CD1c-positive myeloid dendritic cell (primary cell): Measurements from ENCODE around the gene HTRA3.
"Not testable (repeated sequence)": the region's sequence is repeated elsewhere in the genome, so short reads cannot be mapped to it uniquely, and the experiment has no call there.

ENCODE experiments used
- DNase-seq: peaks from one replicate; pipeline ENCODE4 v3.0.0-alpha.2; 2016; ENCODE audit errors: extremely low spot score

The HTRA3 gene

GRCh38 chr4:8325291-8325973 is 55.9 kb downstream of the HTRA3 start:
- DNase-seq: no peak

- no peak for DNase-seq
Measured at GRCh38 chr4:8326206-8326605, 56.7 kb downstream of the HTRA3 start.

GRCh38 chr4:8328456-8328855 is 58.9 kb downstream of the HTRA3 start:
- DNase-seq: no peak

- DNase-seq: no peak
Measured at GRCh38 chr4:8328866-8329559, 59.5 kb downstream of the HTRA3 start.

GRCh38 chr4:8329560-8329858 is 60.0 kb downstream of the HTRA3 start:
- no peak for DNase-seq

- no peak for DNase-seq
Measured at GRCh38 chr4:8329859-8330761, 60.6 kb downstream of the HTRA3 start.

GRCh38 chr4:8330821-8331574 is 61.4 kb downstream of the HTRA3 start:
- no peak for DNase-seq

GRCh38 chr4:8331575-8331955 is 62.0 kb downstream of the HTRA3 start:
- no peak for DNase-seq

GRCh38 chr4:8332038-8332857 is 62.7 kb downstream of the HTRA3 start:
- DNase-seq: no peak

GRCh38 chr4:8332891-8333331 is 63.4 kb downstream of the HTRA3 start:
- DNase-seq: no peak

- no peak for DNase-seq
Measured at GRCh38 chr4:8333726-8334460, 64.3 kb downstream of the HTRA3 start.

GRCh38 chr4:8334786-8335460 is 65.4 kb downstream of the HTRA3 start:
- no peak for DNase-seq

- DNase-seq: no peak
Measured at GRCh38 chr4:8335848-8336247, 66.3 kb downstream of the HTRA3 start.

- peak; percentile 81 for DNase-seq
Measured at GRCh38 chr4:8336412-8337075, 67.0 kb downstream of the HTRA3 start.

GRCh38 chr4:8338351-8338961 is 68.9 kb downstream of the HTRA3 start:
- DNase-seq: peak; percentile 82

- DNase-seq: no peak
Measured at GRCh38 chr4:8340781-8341241, 71.3 kb downstream of the HTRA3 start.

GRCh38 chr4:8341281-8341680 is 71.7 kb downstream of the HTRA3 start:
- DNase-seq: not testable (repeated sequence)

- no peak for DNase-seq
Measured at GRCh38 chr4:8341691-8342090, 72.1 kb downstream of the HTRA3 start.
